GM19238 (cell line): ENCODE results near the gene NHLRC2.

Experiments used
- DNase-seq: peaks from one replicate; pipeline ENCODE4 v3.0.0; 2011; ENCODE audit warnings: low spot score; ENCODE audit not compliant: insufficient read length

The NHLRC2 gene

DNA sequence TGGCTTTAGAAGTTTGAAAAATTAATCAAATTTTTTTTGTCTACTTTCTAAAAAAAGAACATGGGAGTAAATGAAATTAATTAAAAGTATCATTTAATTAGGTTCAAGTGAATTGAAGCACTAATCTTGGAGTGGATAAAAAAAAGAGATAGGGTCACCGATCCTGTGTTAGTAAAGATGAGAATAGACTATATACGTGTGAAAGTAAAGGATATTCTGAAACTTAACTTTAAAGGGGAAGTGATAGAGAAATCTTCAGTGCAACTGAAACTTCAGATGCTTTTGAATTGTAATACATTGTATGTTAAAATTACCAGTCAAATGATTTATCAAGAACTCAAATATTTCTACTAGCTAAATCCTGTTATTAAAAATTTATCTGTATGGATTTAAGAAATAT is 4.8 kb downstream of the NHLRC2 start:
- peak; percentile 3 for DNase-seq

DNA sequence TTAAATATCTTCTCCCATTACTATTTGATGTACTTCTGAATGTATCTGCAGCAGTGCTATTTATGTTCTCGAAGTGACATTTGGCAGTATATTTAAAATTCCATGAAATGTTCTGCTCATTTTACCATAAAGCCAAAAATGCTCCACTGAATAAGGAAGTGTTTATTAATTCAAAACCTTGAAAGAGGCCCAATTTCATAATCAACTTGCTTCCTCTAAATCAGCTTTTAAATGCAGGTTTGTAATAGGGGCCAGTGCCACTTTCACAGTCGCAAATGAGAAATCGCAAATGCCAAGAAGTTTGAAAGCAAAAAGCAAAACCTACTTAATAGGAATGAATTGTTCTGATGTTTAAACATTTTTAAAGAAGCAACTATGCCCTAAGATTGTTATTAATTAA is 11.4 kb downstream of the NHLRC2 start:
- no peak for DNase-seq

DNA sequence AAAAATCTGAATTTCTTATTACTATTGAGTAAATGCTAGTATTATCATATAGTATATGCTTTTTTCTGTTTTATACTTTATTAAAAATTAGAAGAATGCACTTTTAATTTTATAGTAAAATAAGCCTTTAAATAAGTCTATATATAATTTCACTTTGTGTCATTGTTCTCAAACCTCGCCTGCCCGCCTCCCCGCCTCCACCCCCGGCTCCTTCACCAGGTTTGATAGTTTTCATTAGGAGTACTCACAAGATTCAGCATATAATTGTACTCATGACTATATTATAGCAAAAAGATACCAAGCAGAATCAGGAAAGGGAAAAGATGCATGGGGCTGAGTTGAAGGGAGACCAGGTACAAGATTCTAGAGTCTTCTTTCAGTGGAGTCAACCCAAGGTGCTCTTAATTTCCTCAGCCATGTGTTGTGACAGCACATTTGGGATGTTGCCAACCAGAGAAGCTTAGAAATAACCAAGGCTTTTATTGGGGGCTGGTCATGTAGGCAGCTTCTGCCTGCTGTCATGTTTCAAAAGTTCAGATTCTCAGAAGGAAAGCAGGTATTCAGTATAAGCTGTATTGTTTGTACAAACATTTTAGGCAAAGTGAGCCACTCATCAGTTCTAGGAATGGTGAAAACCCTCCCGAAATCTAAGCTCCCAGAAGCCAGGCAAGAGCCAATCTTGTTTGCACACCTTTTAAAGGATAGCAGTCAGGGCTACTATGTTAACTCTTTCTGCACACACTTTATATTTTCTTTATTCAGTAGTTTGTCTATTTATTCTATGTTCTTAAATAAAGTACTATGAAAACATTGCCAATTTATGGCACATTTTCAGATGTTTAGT is 12.3 kb downstream of the NHLRC2 start:
- DNase-seq, result no peak

DNA sequence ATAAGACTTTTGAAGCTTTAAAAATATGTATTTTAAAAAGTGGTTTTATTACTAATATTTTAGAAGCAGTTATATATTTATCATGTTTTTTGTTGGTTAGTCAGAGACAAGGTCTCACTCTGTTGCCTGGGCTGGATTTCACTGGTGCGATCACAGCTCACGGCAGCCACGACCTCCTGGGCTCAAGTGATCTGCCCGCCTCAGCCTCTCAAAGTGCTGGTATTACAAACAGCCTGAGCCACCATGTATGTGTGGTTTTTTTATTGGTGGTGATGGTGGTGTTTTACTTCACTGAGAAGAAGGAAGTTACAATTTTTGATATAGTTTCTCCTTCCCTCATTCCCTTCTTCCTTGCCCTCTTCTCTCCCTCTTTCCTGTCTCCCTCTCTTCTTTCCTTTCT is 13.4 kb downstream of the NHLRC2 start:
- DNase-seq, result no peak

DNA sequence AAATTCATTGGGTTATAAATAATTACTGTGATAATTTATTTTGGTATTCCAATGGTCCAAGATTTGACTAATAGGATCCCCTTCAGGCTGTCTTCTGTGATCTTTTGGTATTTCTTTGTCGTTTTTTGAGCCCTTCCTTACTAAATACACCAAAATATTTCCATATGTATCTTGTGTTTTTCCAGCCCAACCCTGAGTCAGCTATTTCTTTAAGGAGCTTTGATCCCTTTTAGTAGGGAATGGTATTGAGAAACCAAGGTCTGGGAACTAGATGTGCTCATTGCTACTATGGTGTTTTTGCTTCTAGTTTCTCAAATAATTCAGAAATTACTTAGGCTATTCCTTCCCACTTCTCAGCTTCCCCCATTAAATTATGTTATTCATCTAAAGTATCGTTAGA is 15.3 kb downstream of the NHLRC2 start:
- no peak for DNase-seq

DNA sequence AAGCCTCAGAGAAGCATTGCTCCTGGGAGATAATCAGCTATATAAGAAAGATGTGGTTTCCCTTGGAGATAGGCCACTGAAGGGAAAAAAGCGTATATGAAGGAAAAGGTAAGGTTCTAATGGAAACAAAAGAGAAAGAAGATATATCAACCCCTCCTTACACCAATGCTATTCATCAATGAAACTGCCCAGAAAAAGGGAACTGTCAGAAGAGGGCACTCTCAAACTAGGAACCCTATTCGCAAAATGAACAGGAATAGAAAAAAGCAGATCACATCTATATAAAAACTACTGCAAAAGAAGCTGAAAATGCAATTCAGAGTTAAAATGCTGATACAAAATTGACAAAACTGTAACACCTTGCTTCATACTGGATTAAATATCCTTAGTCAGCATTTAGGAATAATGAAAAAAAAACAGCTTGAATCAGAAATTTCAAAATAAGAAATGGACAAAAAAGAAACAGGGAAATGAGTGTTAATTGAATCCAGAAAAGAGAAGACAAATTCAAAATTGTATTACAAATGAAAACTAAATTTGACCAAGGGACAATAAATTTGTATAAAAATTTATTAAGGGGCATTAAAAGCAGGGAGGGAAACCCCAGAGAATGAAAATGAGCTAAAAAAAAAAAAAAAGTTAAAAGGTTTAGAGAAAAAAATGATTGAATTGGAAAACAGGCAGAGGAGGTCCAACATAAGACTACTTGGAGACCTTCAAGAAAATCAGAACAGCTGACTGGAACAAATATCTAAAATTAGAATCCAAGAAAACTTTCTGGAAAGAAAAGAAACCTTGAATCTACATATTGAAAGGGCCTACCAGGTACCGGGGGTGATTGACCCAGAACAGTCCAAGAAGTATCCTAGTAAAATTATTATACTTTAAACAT is 17.9 kb downstream of the NHLRC2 start:
- no peak for DNase-seq

DNA sequence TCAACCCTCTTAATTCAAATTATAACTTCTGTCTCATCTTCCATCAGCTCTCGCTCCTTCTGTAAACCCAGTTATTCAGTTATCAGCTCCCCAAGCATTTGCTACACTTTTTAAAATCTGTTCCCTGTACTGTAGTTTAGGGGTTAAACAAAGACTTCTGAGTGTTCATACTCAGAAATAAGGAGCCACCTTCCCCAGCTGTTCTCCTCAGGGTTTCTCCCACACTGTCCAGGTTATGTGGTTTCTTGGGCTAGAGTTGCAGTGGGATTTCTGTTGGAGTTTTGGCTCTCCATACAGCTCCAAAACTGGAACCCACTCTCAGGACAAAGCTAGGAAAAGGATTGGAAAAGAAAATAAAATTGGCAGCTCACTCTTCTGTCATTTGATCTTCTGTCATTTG is 20.8 kb downstream of the NHLRC2 start:
- no peak for DNase-seq

DNA sequence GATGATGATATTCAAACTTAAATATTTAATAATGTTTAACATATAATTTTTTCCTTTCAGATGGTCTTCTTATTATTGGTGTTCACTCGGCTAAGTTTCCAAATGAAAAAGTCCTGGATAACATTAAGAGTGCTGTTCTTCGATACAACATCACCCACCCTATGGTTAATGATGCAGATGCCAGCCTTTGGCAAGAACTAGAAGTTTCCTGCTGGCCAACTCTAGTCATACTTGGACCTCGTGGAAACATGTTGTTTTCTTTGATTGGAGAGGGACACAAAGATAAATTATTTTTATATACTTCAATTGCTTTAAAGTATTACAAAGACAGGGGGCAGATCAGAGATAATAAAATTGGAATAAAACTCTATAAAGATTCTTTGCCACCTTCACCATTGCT is 22.0 kb downstream of the NHLRC2 start:
- DNase-seq, result no peak

DNA sequence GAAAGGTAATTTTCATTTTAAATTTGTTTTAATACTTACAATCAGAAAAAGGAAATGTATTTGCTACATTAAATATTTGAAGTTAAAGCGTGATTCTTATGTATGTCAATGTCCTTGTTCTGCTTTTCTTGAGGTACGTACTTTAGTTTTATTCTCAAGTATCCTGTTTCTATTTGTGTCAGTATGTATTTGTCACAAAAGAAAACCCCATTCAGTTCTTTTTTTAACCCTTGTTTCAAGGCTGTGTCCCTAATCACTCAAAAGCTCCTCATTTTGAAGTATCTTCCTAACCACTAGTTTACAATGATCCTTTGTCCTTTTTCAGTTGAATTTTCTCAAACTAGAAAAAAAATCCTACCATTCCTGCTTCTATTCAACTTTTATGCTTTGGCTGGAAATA is 25.2 kb downstream of the NHLRC2 start:
- no peak for DNase-seq

DNA sequence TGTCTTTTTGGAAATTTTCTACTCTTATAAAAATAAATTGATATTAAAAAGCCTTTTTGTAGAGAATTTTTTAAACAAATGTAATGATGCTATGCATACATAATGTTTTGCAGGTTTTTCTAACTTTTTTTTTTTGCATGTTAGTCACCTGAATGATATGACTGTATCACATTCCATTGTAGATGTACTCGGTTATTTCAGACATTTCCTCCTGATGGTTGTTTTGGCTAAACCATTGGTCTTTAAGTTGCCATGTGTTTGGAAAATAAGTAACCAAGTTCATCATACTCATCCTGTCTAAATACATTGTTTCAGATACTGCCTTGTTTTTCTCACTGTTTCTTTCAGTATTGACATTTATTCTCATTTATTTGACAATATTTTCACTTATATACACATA is 25.8 kb downstream of the NHLRC2 start:
- DNase-seq, result no peak

DNA sequence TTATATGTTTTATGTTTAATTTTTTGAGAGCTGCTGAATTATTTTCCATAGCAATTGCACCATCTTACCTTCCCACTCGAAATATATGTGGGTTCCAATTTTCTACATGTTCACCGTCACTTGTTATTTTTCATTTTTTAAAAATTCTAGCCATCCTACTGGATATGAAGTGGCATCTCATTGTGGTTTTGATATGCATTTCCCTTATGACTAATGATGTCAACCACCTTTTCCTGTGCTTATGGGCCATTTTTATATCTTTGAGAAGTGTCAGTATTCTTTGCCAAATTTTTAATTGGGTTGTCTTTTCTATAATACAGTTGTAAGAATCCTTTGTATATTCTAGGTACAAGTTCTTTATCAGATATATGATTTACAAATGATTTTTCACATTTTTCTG is 27.8 kb downstream of the NHLRC2 start:
- no peak for DNase-seq

DNA sequence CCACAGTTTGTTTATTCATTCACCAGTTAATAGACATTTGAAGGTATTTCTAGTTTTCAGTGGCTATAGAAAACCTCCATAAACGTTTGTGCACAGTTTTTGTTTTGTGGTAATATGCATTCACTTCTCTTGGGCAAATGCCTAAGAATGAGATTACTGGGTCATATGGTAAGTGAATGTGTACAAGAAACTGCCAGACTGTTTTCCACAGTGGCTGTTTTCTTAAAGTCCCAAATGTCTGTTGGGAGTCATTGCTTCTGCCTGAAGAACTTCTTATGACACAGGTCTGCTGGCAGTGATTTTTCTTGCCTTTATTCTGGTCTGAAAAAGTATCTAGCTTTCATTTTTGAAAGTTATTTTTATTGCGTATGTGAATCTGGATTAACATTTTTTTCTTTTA is 35.5 kb downstream of the NHLRC2 start:
- DNase-seq, result no peak

DNA sequence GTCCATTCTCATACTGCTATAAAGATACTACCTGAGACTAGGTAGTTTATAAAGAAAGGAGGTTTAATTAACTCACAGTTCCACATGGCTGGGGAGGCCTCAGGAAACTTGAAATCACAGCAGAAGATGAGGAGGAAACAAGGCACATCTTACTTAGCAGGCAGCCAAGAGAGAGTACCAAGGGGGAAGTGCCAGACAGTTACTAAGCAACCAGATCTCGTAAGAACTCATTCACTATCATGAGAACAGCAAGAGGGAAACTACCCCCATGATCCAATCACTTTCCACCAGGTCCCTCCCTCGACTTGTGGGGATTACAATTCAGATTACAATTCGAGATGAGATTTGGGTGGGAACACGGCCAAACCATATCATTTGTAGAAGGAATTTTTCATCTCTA is 36.3 kb downstream of the NHLRC2 start:
- no peak for DNase-seq

DNA sequence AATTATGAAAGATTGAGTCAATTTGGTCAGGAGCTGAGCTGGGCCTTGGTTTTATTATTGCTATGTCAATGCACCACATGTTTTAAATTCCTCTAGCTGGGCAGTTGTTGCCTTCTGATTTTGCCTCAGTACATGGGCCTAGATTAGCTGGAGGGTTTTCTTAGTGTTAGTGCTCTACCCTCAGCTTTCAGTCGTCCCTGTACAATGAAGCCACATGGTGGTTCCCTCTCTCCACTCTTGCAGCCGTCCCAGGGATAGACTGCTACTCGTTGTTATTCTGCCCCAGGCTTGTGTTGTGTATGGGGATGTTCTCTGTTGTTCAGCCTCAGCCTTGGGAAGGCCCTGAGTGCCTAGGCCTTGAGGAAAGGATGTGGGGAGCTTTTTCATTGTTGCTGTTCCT is 37.0 kb downstream of the NHLRC2 start:
- DNase-seq, result no peak

DNA sequence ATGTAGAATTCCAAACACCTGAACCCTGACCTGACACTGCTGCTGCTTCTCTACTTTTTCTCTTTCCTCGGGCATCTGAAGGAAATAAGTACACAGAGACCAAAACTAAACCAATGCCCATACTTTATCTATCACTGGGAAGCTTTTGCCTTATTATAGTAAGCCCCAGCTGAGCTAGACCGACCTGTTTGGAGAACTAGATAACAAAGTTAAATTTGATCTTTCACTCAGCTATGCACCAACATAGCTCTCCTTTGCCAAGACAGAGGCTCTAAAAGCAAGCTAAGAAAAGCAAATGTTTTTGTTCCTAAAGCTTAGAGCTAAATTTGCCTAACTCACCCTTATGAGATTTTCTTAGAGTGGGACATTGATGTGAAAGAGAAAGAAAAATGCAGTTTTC is 39.1 kb downstream of the NHLRC2 start:
- DNase-seq, result no peak

DNA sequence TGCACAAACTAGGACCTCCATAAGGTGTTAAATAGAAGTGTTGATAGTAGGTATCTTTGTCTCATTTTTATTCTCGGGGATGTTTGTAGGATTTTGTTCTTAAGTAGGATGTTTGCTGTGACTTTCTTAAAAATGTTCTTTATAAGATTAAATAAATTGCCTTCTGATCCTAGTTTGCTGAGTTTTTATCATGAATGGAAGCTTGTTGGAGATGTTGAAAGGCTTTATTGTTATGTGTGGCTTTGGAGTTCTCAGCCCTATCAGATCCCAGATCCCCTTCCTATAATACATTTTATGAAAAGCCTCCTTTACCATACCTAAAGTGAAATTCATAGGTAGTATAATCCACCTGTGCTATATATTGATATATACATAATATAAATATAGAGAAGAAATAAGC is 40.1 kb downstream of the NHLRC2 start:
- no peak for DNase-seq

DNA sequence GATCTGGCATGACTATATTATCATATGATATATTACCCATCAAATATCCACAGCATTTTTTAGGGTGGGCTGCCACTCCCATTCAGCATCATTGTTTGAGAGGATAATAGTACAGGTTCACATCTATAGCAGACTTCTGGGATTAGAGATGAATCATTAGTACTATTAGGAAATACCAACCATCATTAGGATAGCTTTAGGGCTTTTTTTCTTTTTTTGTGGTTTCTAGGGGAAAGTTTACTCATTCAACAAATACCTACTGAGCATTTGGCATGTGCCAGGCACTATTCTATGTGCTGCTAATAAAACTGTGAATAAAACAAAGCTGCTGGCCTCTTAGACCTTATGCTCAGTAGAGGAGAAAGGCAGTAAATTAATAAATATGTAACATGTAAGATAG is 40.6 kb downstream of the NHLRC2 start:
- no peak for DNase-seq

DNA sequence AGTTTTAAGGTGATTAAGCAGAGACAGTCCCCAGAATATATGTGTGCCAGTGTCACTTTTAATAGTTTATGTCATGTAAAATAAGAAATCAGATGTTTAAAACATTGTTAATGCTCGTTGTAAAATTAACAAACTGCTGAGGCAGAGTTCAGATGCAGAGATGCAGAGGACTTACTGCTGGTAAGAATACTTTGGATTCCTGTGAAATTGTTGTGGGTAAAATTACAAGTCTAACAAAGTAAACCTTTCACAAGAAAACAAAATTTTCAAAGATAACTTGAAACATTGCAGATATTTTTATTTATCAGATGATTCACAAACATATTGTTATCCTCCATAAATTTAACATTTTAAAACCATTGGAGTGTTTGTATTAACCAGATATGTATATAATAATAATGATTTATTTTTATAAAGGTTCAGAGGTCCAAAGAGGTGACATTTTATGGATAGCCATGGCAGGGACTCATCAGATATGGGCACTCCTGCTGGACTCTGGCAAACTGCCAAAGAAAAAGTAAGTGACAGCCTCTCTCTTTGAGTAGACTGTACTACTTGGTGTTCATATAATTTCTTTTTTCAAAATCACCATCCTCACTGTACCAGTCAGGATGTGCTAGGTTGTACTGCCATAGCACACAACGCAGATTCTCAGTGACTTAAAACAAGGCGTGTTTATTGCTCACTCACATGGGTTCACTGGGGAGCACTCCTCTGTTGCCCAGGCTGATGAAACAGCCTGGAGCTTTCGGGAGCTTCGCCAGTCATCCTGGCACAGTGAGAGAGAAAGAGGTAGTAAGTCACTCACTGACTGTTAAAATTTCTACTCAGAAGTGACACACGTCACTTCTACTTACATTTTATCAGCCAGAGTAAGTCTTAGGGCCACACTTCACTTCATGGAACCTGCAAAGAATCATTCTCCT is 43.5 kb downstream of the NHLRC2 start:
- DNase-seq, result no peak

DNA sequence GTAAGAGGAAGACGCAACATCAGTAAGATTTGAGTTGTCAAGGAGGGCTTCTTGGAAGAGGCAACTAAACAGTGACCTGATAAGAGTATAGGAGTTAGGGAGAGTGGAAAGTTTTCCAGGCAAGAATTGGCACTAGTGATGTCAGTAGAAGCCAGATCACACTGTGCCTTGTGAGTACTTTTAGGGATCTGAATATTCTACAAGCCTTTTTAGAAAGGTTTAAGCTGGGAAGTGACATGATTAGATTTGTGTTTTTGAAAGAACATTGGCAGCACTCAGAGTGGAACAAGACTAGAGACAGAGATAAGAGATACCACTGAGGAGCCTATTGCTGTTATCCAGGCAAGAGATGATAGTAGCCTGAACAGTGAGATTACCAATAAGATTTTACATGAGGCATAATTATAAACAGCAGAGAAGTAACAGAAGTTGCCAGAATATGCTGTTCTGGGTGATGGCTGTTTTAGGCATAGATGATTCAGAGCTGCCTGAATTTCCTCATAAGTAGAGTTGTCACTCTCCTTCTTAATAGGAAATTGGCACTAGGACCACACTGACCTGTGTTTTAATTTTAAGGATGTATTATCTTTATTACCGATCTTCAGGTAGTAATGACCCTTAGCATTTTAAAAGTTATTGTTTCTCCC is 45.6 kb downstream of the NHLRC2 start:
- no peak for DNase-seq

DNA sequence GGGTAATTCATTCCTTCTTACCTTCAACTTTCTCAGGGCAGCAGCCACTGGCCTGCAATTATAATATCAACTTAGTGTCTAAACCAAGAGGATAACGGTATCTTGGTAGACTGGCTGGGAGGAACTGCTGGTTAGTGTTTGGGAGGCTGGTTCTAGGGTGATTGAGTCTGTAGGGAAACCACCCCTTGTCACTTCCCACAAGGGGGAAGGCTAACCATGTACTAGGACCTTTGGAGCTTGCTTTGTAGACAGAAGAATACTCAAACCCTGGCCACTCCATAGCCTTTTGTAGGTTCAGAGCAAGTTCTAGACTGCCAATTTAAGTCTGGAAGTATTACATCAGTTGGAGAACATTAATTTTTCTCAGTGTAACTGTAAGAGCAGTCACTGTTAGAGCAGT is 51.3 kb downstream of the NHLRC2 start:
- no peak for DNase-seq

DNA sequence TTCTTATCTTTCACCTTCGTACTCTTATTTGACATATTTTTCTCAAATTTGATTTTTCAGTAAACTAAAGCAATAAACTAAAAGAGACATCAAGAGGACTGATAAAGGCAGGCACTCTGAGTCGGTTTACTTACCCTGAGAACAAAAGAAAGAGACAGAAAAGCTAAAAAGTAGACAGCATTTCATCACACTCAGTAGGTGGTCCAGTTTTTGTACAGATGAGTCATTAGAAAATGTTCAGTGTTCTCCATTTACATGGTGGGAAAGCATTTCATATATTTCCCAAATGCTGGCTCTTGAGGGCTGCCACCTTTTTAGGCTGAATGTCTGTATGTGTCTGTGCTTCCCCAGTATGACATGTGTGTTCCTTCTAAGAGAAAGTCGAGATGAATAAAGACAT is 52.7 kb downstream of the NHLRC2 start:
- no peak for DNase-seq
